HL-60 (cell line): ENCODE results near the gene NTRK2.

Experiments used
- CTCF ChIP-seq: IDR thresholded peaks from one replicate; pipeline ENCODE4 v1.5.1; 2011; ENCODE audit warnings: low read length, control low read depth, inconsistent platforms; ENCODE audit not compliant: insufficient read depth
- POLR2AphosphoS5 ChIP-seq: IDR thresholded peaks from 2 replicates; pipeline ENCODE4 v1.6.1; 2012; ENCODE audit warnings: low read depth

- TF ChIP-seq CTCF (no peak), POLR2AphosphoS5 (no peak)
These were observed 24.7 kb downstream of the NTRK2 start for GRCh38 chr9:84694248-84694647.
